HepG2 (cell line): Measurements from ENCODE around the gene TOR1AIP1. TPM values are rescaled to one million over a fixed set of nuclear protein-coding genes. Genes with fewer than 3 reads are reported as not detected.

ENCODE experiments used
- ATAC-seq: fragments of 200-7000 bp; cut with Tn5 transposase; 3 replicates; pipeline ENCODE4 v1.9.1; 2020; ENCODE audit warnings: mild to moderate bottlenecking, moderate library complexity
- BruUV-seq: library from RNA; stranded (reverse); fragments of 400-500 nt; replicated peaks from 2 replicates; lab custom pipeline; 2021; lab: Mats Ljungman, UMichigan
- CTCF ChIA-PET: fragments of 300-600 bp; formaldehyde crosslinking; extraction: SDS; loops from one replicate; lab custom pipeline; 2021; ENCODE audit warnings: low total read pairs, inconsistent platforms, low intra/inter-chr PET ratio; lab: Yijun Ruan, JAX
- POLR2A ChIA-PET: fragments of 350-600 bp; sonication (Branson Sonifier 250); formaldehyde crosslinking; loops from one replicate; lab custom pipeline; 2020; ENCODE audit warnings: antibody characterized with exemption, inconsistent platforms; lab: Yijun Ruan, JAX
- DNase-seq: peaks from one replicate; pipeline ENCODE4 v3.0.0-alpha.2; 2015; ENCODE audit warnings: low spot score
- FAIRE-seq: peaks from 3 replicates; lab custom pipeline; 2011; peaks lifted over from hg19 to GRCh38; lab: Jason Lieb, UNC
- H2AFZ ChIP-seq: one replicate; pipeline ENCODE4 v1.6.1; 2011; ENCODE audit warnings: low read length, inconsistent platforms
- H3K27ac ChIP-seq: fragments of 300-600 bp; 3 replicates; pipeline ENCODE4 v1.8.0; 2011; ENCODE audit warnings: mixed run types, mild to moderate bottlenecking, mixed read lengths, low read length, inconsistent platforms; ENCODE audit not compliant: insufficient read depth; ENCODE audit errors: extremely low read length
- H3K27me3 ChIP-seq, 2 experiments: fragments of 200-600 bp in 1 of 2; 2 replicates in 1 of 2; 3 replicates in 1 of 2; pipeline versions ENCODE4 v1.6.0 to v1.8.0; 2011; ENCODE audit warnings: low read length in 2 of 2, mild to moderate bottlenecking in 2 of 2, moderate library complexity in 2 of 2, inconsistent platforms in 1 of 2; ENCODE audit not compliant: insufficient read depth in 2 of 2, control insufficient read depth in 1 of 2
- H3K36me3 ChIP-seq, 2 experiments: fragments of 200-600 bp in 1 of 2; replicated peaks in 1 of 2; 2 replicates in 1 of 2; 3 replicates in 1 of 2; pipeline versions ENCODE4 v1.5.1 to v1.8.0; 2011; ENCODE audit warnings: low read length in 2 of 2, inconsistent platforms in 1 of 2; ENCODE audit not compliant: insufficient read depth in 2 of 2, control insufficient read depth in 1 of 2
- H3K4me1 ChIP-seq: 2 replicates; pipeline ENCODE4 v1.5.1; 2012; ENCODE audit warnings: low read length, inconsistent platforms; ENCODE audit not compliant: insufficient read depth
- H3K4me2 ChIP-seq: 2 replicates; pipeline ENCODE4 v1.6.0; 2011; ENCODE audit warnings: low read depth, low read length, inconsistent platforms
- H3K4me3 ChIP-seq, 3 experiments: fragments of 200-600 bp in 1 of 3; sonication (generic), shearing (Covaris generic) in 1 of 3; replicated peaks in 1 of 3; 2 replicates each; pipeline ENCODE4 v1.5.1; 2011 to 2016; ENCODE audit warnings: low read length in 3 of 3, inconsistent platforms in 2 of 3, low read depth in 2 of 3, mild to moderate bottlenecking in 2 of 3, control low read depth in 1 of 3, mixed read lengths in 1 of 3; ENCODE audit not compliant: insufficient read depth in 1 of 3
- H3K79me2 ChIP-seq: one replicate; pipeline ENCODE4 v1.6.1; 2011; ENCODE audit warnings: low read length, inconsistent platforms; ENCODE audit not compliant: insufficient read depth
- H3K9ac ChIP-seq: 2 replicates; pipeline ENCODE4 v1.6.0; 2011; ENCODE audit warnings: mild to moderate bottlenecking, low read depth, low read length, inconsistent platforms; ENCODE audit not compliant: insufficient read depth
- H3K9me3 ChIP-seq: 2 replicates; pipeline ENCODE4 v1.5.1; 2012; ENCODE audit warnings: mild to moderate bottlenecking, low read length
- H4K20me1 ChIP-seq: 2 replicates; pipeline ENCODE4 v1.6.0; 2011; ENCODE audit warnings: inconsistent platforms, mild to moderate bottlenecking, low read length, moderate library complexity; ENCODE audit not compliant: insufficient read depth
- NBN ChIP-seq: fragments of 450-650 bp; conservative IDR thresholded peaks from 2 replicates; pipeline ENCODE4 v1.6.1; 2017
- PITX1 ChIP-seq: sonication (generic); formaldehyde crosslinking; IDR thresholded peaks from 2 replicates; pipeline ENCODE4 v1.5.1; 2020; ENCODE audit warnings: mild to moderate bottlenecking, missing genetic modification reagents
- PLRG1 ChIP-seq: fragments of 450-650 bp; conservative IDR thresholded peaks from 2 replicates; pipeline ENCODE4 v1.6.1; 2016
- SAP130 ChIP-seq: IDR thresholded peaks from 2 replicates; pipeline ENCODE4 v1.6.1; 2016; ENCODE audit warnings: low read depth
- SP140L ChIP-seq: sonication (generic); formaldehyde crosslinking; IDR thresholded peaks from 2 replicates; pipeline ENCODE4 v1.4.0; 2020; ENCODE audit warnings: missing genetic modification reagents, borderline replicate concordance
- ZNF17 ChIP-seq: sonication (generic); formaldehyde crosslinking; IDR thresholded peaks from 2 replicates; pipeline ENCODE4 v1.5.0; 2020; ENCODE audit warnings: mild to moderate bottlenecking, missing genetic modification reagents
- ZNF367 ChIP-seq: sonication (generic); formaldehyde crosslinking; IDR thresholded peaks from 2 replicates; pipeline ENCODE4 v1.4.0; 2020; ENCODE audit warnings: missing genetic modification reagents, borderline replicate concordance
- ZNF460 ChIP-seq: sonication (generic); formaldehyde crosslinking; IDR thresholded peaks from 2 replicates; pipeline ENCODE4 v1.5.1; 2020; ENCODE audit warnings: missing genetic modification reagents, mild to moderate bottlenecking, borderline replicate concordance
- ZNF556 ChIP-seq: sonication (generic); formaldehyde crosslinking; IDR thresholded peaks from 2 replicates; pipeline ENCODE4 v1.4.0; 2020; ENCODE audit warnings: mild to moderate bottlenecking, missing genetic modification reagents, borderline replicate concordance
- ZNF780A ChIP-seq: sonication (generic); formaldehyde crosslinking; IDR thresholded peaks from 2 replicates; pipeline ENCODE4 v1.8.0; 2022; ENCODE audit warnings: mild to moderate bottlenecking, missing genetic modification reagents, moderate library complexity
- in situ Hi-C: cut with HindIII; loops from 2 replicates; pipeline ENCODE4 v1.10.0; 2017; ENCODE audit warnings: low pct_unique_long_range_greater_than_20kb; ENCODE audit not compliant: extremely low pct_ligation_motif_present
- intact Hi-C: fragments of 100-400 bp; cut with micrococcal nuclease; formaldehyde crosslinking; loops from one replicate; pipeline ENCODE4 v1.10.0; 2022; ENCODE audit not compliant: unreplicated experiment
- polyA plus RNA-seq, 8 experiments: library from polyadenylated mRNA; depleted of rRNA in 3 of 8; stranded (reverse) in 7 of 8; unstranded in 1 of 8; fragments of >200 nt; fragmentation: Illumina TruSeq in 4 of 8; extraction: Trizol in 4 of 8; gene quantifications; 2 replicates each; pipeline versions ENCODE4 v1.2.1 to v1.2.3, GENCODE V29; 2011 to 2016; ENCODE audit warnings: low read depth in 4 of 8, missing spikeins in 1 of 8, mixed read lengths in 1 of 8; ENCODE audit not compliant: insufficient read depth in 1 of 8
- total RNA-seq, 5 experiments: library from RNA; depleted of rRNA; stranded (reverse); fragments of >200 nt; fragmentation: Illumina TruSeq; extraction: Trizol; gene quantifications; 2 replicates each; pipeline ENCODE4 v1.2.3, GENCODE V29; 2016; ENCODE audit warnings: low read depth in 1 of 5
- TF ChIP-seq, protein P1 (sequence below): IDR thresholded peaks from 2 replicates; pipeline ENCODE4 v1.6.1; 2016
- TF ChIP-seq, protein P2 (sequence below): sonication (generic); formaldehyde crosslinking; IDR thresholded peaks from 2 replicates; pipeline ENCODE4 v1.4.0; 2020; ENCODE audit warnings: mild to moderate bottlenecking, missing genetic modification reagents, borderline replicate concordance

Gene TOR1AIP1
- total and polyA plus RNA-seq, 2 of the 13 experiments (the other 11 are each of a cell fraction or from before 2014, with no cell fraction given), result 15.6 to 29.0 TPM

DNA sequence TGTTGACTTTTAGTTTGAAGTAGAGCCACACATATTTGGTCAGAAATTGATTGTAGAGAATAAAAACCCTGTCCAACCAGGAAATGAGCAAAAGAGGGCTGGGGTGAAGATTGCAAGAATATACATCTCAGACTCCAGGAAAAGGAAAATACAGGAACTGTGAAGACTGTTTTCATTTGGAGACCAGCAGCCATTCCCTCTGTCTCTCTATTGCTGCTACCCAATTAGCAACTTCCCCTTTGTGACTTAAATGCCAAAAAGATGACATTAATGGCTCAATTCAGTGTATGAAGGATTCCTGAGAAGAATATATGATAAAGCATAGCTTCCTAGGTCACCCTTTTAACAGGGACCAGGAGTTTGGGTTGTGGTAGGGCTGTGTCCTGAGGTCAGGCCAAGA, 40.9 kb downstream of the TOR1AIP1 start:
- Histone ChIP-seq H3K9ac (no peak overlapping the region), H3K36me3 (peaks cover 2 to 17% of the 10 kb centered on the region in 2 experiments; a peak in 3 of 5 replicates), H3K4me3 (no peak overlapping the region), H2AFZ (no peak overlapping the region), H3K4me1 (no peaks in the 10 kb centered on the region), H3K27me3 (no peaks in the 10 kb centered on the region), H3K27ac (no peak overlapping the region), H3K9me3 (no peaks in the 10 kb centered on the region), H3K4me2 (no peak overlapping the region), H3K79me2 (no peaks in the 10 kb centered on the region), H4K20me1 (no peaks in the 10 kb centered on the region)
- FAIRE-seq, result no peak
- no TSS peak for BruUV-seq
- in situ Hi-C loops (no loop called here), intact Hi-C loops (no loop called here)
- no peak for ATAC-seq
- DNase-seq, result no peak
- TF ChIP-seq SAP130 (CRISPR knock-in tag) (no peak), ZNF367 (no peak), ZNF780A (no peak), SP140L (CRISPR knock-in tag) (no peak), ZNF556 (no peak), ZNF17 (CRISPR knock-in tag) (no peak), ZNF460 (CRISPR knock-in tag) (no peak), PLRG1 (no peak), NBN (no peak), PITX1 (CRISPR knock-in tag) (no peak)
- TF ChIP-seq, protein P1, sequence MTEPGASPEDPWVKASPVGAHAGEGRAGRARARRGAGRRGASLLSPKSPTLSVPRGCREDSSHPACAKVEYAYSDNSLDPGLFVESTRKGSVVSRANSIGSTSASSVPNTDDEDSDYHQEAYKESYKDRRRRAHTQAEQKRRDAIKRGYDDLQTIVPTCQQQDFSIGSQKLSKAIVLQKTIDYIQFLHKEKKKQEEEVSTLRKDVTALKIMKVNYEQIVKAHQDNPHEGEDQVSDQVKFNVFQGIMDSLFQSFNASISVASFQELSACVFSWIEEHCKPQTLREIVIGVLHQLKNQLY (CRISPR knock-in tag), result no peak
- TF ChIP-seq, protein P2, sequence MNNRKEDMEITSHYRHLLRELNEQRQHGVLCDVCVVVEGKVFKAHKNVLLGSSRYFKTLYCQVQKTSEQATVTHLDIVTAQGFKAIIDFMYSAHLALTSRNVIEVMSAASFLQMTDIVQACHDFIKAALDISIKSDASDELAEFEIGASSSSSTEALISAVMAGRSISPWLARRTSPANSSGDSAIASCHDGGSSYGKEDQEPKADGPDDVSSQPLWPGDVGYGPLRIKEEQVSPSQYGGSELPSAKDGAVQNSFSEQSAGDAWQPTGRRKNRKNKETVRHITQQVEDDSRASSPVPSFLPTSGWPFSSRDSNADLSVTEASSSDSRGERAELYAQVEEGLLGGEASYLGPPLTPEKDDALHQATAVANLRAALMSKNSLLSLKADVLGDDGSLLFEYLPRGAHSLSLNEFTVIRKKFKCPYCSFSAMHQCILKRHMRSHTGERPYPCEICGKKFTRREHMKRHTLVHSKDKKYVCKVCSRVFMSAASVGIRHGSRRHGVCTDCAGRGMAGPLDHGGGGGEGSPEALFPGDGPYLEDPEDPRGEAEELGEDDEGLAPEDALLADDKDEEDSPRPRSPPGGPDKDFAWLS, result no peak
- POLR2A ChIA-PET, result interaction anchor here (1.4 kb wide), 1 partner anchor 41 kb away, joined by 4 read pairs; the partner anchor contains the start of gene TOR1AIP1
- CTCF ChIA-PET, result no interaction called here
